Breast epithelium (tissue), 4 donors: Measurements from ENCODE around the gene TRIM72. TPM values are rescaled to one million over a fixed set of nuclear protein-coding genes. Genes with fewer than 3 reads are reported as not detected.
"Not testable (repeated sequence)": the region's sequence is repeated elsewhere in the genome, so short reads cannot be mapped to it uniquely, and the experiment has no call there.

ENCODE experiments used
- DNase-seq, 2 donors: peaks; one replicate each; pipeline ENCODE4 v3.0.0-alpha.2; 2019; ENCODE audit warnings: low spot score in 2 of 2
- H3K27ac ChIP-seq, 2 donors: fragments of 200-600 bp; sonication (generic) in 1 of 2; one replicate each; pipeline ENCODE4 v1.5.1; 2016 to 2019; ENCODE audit warnings: mild to moderate bottlenecking in 1 of 2
- H3K27me3 ChIP-seq, 2 donors: fragments of 200-600 bp; sonication (generic) in 1 of 2; one replicate each; pipeline versions ENCODE4 v1.5.1 to v1.6.0; 2017 to 2019; ENCODE audit warnings: control low read depth in 1 of 2, mild to moderate bottlenecking in 1 of 2
- H3K36me3 ChIP-seq: fragments of 200-600 bp; one replicate; pipeline ENCODE4 v1.5.1; 2019
- H3K4me1 ChIP-seq, 2 donors: fragments of 200-600 bp; sonication (generic); one replicate each; pipeline ENCODE4 v1.5.1; 2016 to 2019; ENCODE audit warnings: control low read depth in 1 of 2
- H3K4me3 ChIP-seq, 3 donors: fragments of 200-600 bp; sonication (generic); 1 replicate in 2 of 3; 2 replicates in 1 of 3; pipeline ENCODE4 v1.5.1; 2016 to 2019; ENCODE audit warnings: mild to moderate bottlenecking in 3 of 3, moderate library complexity in 2 of 3
- H3K9me3 ChIP-seq, 2 donors: fragments of 200-600 bp; sonication (generic) in 1 of 2; one replicate each; pipeline ENCODE4 v1.5.1; 2016 to 2019; ENCODE audit warnings: control low read depth in 1 of 2
- POLR2A ChIP-seq: fragments of 450-650 bp; IDR thresholded peaks from one replicate; pipeline ENCODE4 v1.6.1; 2016; ENCODE audit warnings: antibody characterized with exemption, mild to moderate bottlenecking, moderate library complexity
- POLR2AphosphoS5 ChIP-seq, 3 donors: sonication (generic); formaldehyde crosslinking; IDR thresholded peaks; one replicate each; pipeline ENCODE4 v1.6.1; 2017; ENCODE audit warnings: antibody characterized with exemption in 3 of 3
- intact Hi-C: fragments of 100-400 bp; cut with DNase I; formaldehyde crosslinking; loops from one replicate; pipeline ENCODE4 v1.15.1; 2023; ENCODE audit warnings: low total_unique reads
- total RNA-seq, 3 donors: library from RNA; depleted of rRNA; stranded (reverse); fragments of >200 nt; gene quantifications; one replicate each; pipeline ENCODE4 v1.1.0, GENCODE V29; 2016
- TF ChIP-seq, protein P1 (sequence below), 3 donors: fragments of 450-650 bp; IDR thresholded peaks; one replicate each; pipeline ENCODE4 v1.5.1; 2016 to 2017; ENCODE audit warnings: antibody characterized with exemption in 3 of 3, mild to moderate bottlenecking in 3 of 3, moderate library complexity in 3 of 3

TRIM72 gene
- total RNA-seq, 3 donors from 2014 or later, result under 0.01 TPM; not detected in 1

DNA sequence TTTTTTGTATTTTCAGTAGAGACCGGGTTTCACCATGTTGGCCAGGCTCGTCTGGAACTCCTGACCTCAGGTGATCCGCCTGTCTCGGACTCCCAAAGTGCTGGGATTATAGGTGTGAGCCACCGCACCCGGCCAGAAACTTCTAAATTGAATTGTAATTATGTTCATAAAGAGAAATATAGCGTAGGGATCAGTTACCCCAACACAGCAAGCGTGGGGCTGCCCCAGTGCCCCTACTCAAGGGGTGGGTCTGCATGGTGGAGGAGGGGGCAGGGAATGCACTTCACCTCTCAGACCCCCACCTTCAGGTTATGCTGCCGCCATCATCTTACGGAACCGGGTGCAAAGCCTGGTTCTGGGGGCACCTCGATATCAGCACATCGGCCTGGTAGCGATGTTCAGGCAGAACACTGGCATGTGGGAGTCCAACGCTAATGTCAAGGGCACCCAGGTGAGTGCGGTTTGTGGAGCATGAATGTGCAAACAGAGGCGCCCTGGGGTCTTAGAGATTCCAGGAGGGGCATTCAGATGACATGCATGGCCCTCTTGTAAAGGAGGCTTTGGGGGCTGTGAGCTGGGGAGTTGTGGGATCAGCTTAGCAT, 63.8 kb downstream of the TRIM72 start:
- intact Hi-C loops, result no loop called here
- Histone ChIP-seq H3K27ac (no peak overlapping the region), H3K27me3 (no peaks in the 10 kb centered on the region), H3K9me3 (no peaks in the 10 kb centered on the region), H3K4me3 (no peak overlapping the region), H3K4me1 (no peaks in the 10 kb centered on the region), H3K36me3 (no peaks in the 10 kb centered on the region)
- TF ChIP-seq, protein P1, sequence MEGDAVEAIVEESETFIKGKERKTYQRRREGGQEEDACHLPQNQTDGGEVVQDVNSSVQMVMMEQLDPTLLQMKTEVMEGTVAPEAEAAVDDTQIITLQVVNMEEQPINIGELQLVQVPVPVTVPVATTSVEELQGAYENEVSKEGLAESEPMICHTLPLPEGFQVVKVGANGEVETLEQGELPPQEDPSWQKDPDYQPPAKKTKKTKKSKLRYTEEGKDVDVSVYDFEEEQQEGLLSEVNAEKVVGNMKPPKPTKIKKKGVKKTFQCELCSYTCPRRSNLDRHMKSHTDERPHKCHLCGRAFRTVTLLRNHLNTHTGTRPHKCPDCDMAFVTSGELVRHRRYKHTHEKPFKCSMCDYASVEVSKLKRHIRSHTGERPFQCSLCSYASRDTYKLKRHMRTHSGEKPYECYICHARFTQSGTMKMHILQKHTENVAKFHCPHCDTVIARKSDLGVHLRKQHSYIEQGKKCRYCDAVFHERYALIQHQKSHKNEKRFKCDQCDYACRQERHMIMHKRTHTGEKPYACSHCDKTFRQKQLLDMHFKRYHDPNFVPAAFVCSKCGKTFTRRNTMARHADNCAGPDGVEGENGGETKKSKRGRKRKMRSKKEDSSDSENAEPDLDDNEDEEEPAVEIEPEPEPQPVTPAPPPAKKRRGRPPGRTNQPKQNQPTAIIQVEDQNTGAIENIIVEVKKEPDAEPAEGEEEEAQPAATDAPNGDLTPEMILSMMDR (IDR thresholded peaks at IDR 0.05), result no peak
- TF ChIP-seq POLR2A (no peak), POLR2AphosphoS5 (IDR thresholded peaks at IDR 0.05) (no peak)
- DNase-seq, result no peak

DNA sequence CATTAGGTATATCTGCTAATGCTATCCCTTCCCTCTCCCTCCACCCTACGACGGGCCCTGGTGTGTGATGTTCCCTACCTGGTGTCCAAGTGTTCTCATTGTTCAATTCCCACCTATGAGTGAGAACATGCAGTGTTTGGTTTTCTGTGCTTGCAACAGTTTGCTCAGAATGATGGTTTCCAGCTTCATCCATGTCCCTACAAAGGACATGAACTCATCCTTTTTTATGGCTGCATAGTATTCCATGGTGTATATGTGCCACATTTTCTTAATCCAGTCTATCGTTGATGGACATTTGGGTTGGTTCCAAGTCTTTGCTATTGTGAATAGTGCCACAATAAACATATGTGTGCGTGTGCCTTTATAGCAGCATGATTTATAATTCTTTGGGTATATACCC, 64.9 kb downstream of the TRIM72 start:
- H3K27ac ChIP-seq, intact Hi-C loops, H3K36me3 ChIP-seq, H3K9me3 ChIP-seq, DNase-seq, H3K27me3 ChIP-seq, H3K4me1 ChIP-seq, H3K4me3 ChIP-seq: not testable (repeated sequence)

Other genes starting within 250 kb of the TRIM72 start
- 10 to 100 TPM; 12.1 to 27.8 (median 26.9) TPM for gene HSD3B7, start 228.9 kb upstream of the TRIM72 start, total RNA-seq
- 1 to 10 TPM; 1.6 to 2.6 (median 2.6) TPM for gene STX1B, start 203.5 kb upstream of the TRIM72 start, total RNA-seq
- gene STX4, start 180.6 kb upstream of the TRIM72 start, total RNA-seq, result 10 to 100 TPM; 44.3 to 59.0 (median 52.2) TPM
- 1 to 10 TPM; 6.7 to 8.9 (median 8.8) TPM for gene ZNF668, start 139.9 kb upstream of the TRIM72 start, total RNA-seq
- gene ZNF646, start 139.7 kb upstream of the TRIM72 start, total RNA-seq, result 10 to 100 TPM; 12.5 to 17.3 (median 13.1) TPM
- gene PRSS53, start 125.2 kb upstream of the TRIM72 start, total RNA-seq, result 1 to 10 TPM; 1.3 to 2.0 (median 1.3) TPM
- 100 to 1,000 TPM in 1 of 3 donors, 10 to 100 TPM in 2; 82.6 to 143 (median 86.3) TPM for gene VKORC1, start 119.3 kb upstream of the TRIM72 start, total RNA-seq
- gene BCKDK, start 105.7 kb upstream of the TRIM72 start, total RNA-seq, result 10 to 100 TPM; 31.8 to 33.6 (median 33.5) TPM
- 10 to 100 TPM; 53.6 to 85.0 (median 67.8) TPM for gene KAT8, start 96.5 kb upstream of the TRIM72 start, total RNA-seq
- gene PRSS8, start 78.4 kb upstream of the TRIM72 start, total RNA-seq, result 10 to 100 TPM in 2 of 3 donors, not detected in 1; 23.6 to 54.4 TPM
- 1 to 10 TPM in 2 of 3 donors, under 1 TPM in 1; 0.98 to 8.3 (median 2.0) TPM for gene PRSS36, start 64.1 kb upstream of the TRIM72 start, total RNA-seq
- gene FUS, start 34.0 kb upstream of the TRIM72 start, total RNA-seq, result 10 to 100 TPM; 59.0 to 78.3 (median 73.9) TPM
- gene PYCARD, start 11.4 kb upstream of the TRIM72 start, total RNA-seq, result 10 to 100 TPM; 32.9 to 50.2 (median 35.7) TPM
- not detected for gene PYDC1, start 3.0 kb downstream of the TRIM72 start, total RNA-seq
- gene ITGAM, start 45.9 kb downstream of the TRIM72 start, total RNA-seq, result 10 to 100 TPM in 1 of 3 donors, 1 to 10 TPM in 2; 5.2 to 23.5 (median 8.0) TPM
- 10 to 100 TPM in 1 of 3 donors, 1 to 10 TPM in 2; 3.6 to 16.8 (median 5.1) TPM for gene ITGAX, start 141.1 kb downstream of the TRIM72 start, total RNA-seq
- gene ITGAD, start 179.2 kb downstream of the TRIM72 start, total RNA-seq, result under 1 TPM in 2 of 3 donors, not detected in 1; 0.16 to 0.44 TPM
- gene COX6A2, start 214.2 kb downstream of the TRIM72 start, total RNA-seq, result not detected
- 1 to 10 TPM; 1.9 to 3.6 (median 3.1) TPM for gene ZNF843, start 228.7 kb downstream of the TRIM72 start, total RNA-seq
- gene ARMC5, start 245.4 kb downstream of the TRIM72 start, total RNA-seq, result 1 to 10 TPM; 5.3 to 7.2 (median 6.9) TPM